ENCODE data around the gene GPR37.

The GPR37 gene

DNA sequence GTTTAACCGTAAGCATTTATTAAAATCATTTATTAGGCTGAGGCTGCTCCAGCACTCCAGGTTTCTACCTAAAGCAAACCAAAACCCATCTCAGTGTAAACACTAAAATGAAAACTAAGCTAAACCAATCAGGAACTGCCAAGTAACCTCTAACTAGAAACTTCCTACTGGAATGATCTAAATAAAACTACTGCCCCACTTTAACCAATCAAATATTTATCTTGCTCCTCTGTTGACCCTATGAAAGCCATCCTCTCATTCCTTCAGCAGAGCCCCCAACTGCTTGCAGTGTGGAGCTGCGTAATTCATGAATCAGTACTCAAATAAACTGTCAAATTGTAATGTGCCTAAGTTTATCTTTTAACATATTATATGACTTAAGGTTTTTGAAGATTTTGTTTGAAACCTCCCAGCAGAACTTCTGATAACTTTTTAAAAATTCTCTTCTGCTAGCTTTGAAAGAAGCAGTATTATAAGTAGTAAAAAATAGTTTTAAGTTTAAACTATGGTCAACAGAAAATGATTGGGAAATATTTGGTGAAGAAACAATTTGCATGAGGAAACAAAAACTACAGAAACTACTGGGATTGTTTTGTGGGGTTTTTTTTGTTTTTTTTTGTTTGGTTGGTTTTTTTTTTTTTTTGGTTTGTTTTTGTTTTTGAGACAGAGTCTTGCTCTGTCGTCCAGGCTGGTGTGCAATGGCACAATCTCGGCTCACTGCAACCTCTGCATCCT lies 47.4 kb downstream of the GPR37 start:
- Histone ChIP-seq H3K36me3 (replicated peaks in 1 of 2; ENCODE audit: control insufficient read depth in 2 of 2, insufficient read depth in 2 of 2, low read length in 2 of 2) (no peaks in the 10 kb centered on the region), H2BK15ac (ENCODE audit: low read length) (no peak overlapping the region), H3K27me3 (ENCODE audit: control insufficient read depth in 3 of 3, insufficient read depth in 3 of 3, low read depth in 1 of 3, low read length in 3 of 3) (no peaks in the 10 kb centered on the region), H2AK5ac (ENCODE audit: low read depth, low read length) (no peak overlapping the region), H3K4me1 (ENCODE audit: control insufficient read depth in 2 of 2, insufficient read depth in 1 of 2, low read depth in 1 of 2, low read length in 2 of 2) (no peaks in the 10 kb centered on the region), H4K8ac (ENCODE audit: low read depth, low read length) (no peak overlapping the region), H2BK12ac (ENCODE audit: low read length) (no peak overlapping the region), H3K4me2 (ENCODE audit: insufficient read depth, low read length, poor library complexity, severe bottlenecking) (no peak overlapping the region), H3K18ac (ENCODE audit: low read length) (no peak overlapping the region), H2BK120ac (ENCODE audit: low read depth, low read length) (no peak overlapping the region), H2AFZ (ENCODE audit: low read length) (no peak overlapping the region), H3K4me3 (ENCODE audit: low read length in 2 of 2) (no peak overlapping the region), H3K14ac (ENCODE audit: low read length) (no peak overlapping the region), H3K4ac (ENCODE audit: low read length) (no peak overlapping the region), H3K23ac (ENCODE audit: low read depth, low read length, poor library complexity) (no peak overlapping the region), H3K79me1 (ENCODE audit: low read depth, low read length) (no peaks in the 10 kb centered on the region), H2BK5ac (ENCODE audit: low read length) (no peak overlapping the region), H3K9me3 (replicated peaks in 1 of 2; ENCODE audit: control insufficient read depth in 2 of 2, insufficient read depth in 1 of 2, low read depth in 1 of 2, low read length in 2 of 2) (no peaks in the 10 kb centered on the region), H4K91ac (ENCODE audit: low read depth, low read length, poor library complexity) (no peak overlapping the region), H3K27ac (replicated peaks; ENCODE audit: low read length) (no peak overlapping the region), H3K9ac (ENCODE audit: low read depth, low read length, poor library complexity) (no peak overlapping the region)
- DNase-seq (ENCODE audit: low spot score): no peak
- no CpG with 5 or more reads among the region's 4 CpGs for WGBS, 2 donors (ENCODE audit: extremely low coverage in 2 of 2, insufficient read length in 2 of 2, insufficient replicate concordance in 1 of 2)

DNA sequence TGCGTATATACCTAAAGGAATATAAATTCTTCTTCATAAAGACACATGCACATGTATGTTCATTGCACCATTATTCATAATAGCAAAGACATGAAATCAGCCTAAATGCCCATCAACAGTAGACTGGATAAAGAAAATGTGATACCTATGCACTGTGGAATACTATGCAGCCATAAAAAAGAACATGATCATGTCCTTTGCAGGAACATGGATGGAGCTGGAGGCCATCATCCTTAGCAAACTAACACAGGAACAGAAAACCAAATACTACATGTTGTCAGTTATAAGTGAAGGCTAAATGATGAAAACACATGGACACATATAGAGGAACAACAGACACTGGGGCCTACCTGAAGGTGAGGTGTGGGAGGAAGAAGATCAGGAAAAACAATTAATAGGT lies 48.7 kb downstream of the GPR37 start:
- Histone ChIP-seq H2BK5ac (ENCODE audit: low read length) (no peak overlapping the region), H2AK5ac (ENCODE audit: low read depth, low read length) (no peak overlapping the region), H3K14ac (ENCODE audit: low read length) (no peak overlapping the region), H2AFZ (ENCODE audit: low read length) (no peak overlapping the region), H2BK12ac (ENCODE audit: low read length) (no peak overlapping the region), H3K18ac (ENCODE audit: low read length) (no peak overlapping the region), H3K4me3 (ENCODE audit: low read length in 2 of 2) (no peak overlapping the region), H2BK120ac (ENCODE audit: low read depth, low read length) (no peak overlapping the region), H3K4me2 (ENCODE audit: insufficient read depth, low read length, poor library complexity, severe bottlenecking) (no peak overlapping the region), H3K23ac (ENCODE audit: low read depth, low read length, poor library complexity) (no peak overlapping the region), H4K91ac (ENCODE audit: low read depth, low read length, poor library complexity) (no peak overlapping the region), H3K27ac (replicated peaks; ENCODE audit: low read length) (no peak overlapping the region), H3K9me3 (replicated peaks in 1 of 2; ENCODE audit: control insufficient read depth in 2 of 2, insufficient read depth in 1 of 2, low read depth in 1 of 2, low read length in 2 of 2) (no peaks in the 10 kb centered on the region), H3K4me1 (ENCODE audit: control insufficient read depth in 2 of 2, insufficient read depth in 1 of 2, low read depth in 1 of 2, low read length in 2 of 2) (no peaks in the 10 kb centered on the region), H3K27me3 (ENCODE audit: control insufficient read depth in 3 of 3, insufficient read depth in 3 of 3, low read depth in 1 of 3, low read length in 3 of 3) (no peaks in the 10 kb centered on the region), H4K8ac (ENCODE audit: low read depth, low read length) (no peak overlapping the region), H3K36me3 (replicated peaks in 1 of 2; ENCODE audit: control insufficient read depth in 2 of 2, insufficient read depth in 2 of 2, low read length in 2 of 2) (no peaks in the 10 kb centered on the region), H3K79me1 (ENCODE audit: low read depth, low read length) (no peaks in the 10 kb centered on the region), H3K9ac (ENCODE audit: low read depth, low read length, poor library complexity) (no peak overlapping the region), H2BK15ac (ENCODE audit: low read length) (no peak overlapping the region), H3K4ac (ENCODE audit: low read length) (no peak overlapping the region)
- whole genome bisulfite sequencing, 2 donors (ENCODE audit: extremely low coverage in 2 of 2, insufficient read length in 2 of 2, insufficient replicate concordance in 1 of 2): no CpG with 5 or more reads among the region's 1 CpG
- DNase-seq (ENCODE audit: low spot score): no peak

DNA sequence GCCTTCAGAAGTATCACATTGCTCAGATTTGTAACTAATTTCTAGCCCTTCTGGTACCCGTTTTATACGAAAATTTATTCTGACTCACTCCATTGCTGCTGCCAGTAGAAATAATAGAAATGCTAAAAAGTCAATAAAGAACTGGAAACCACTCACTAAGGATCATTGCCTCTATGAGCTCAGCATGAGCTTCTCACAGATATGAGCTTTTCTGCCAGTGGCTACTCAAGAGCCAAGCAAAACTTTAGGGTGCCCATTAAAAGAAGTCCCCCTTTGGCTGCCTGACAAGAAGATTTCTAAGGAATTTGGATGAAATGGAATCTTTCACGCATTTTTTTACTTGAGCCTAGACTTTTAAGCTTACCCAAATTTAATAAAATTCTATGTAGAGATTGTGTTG lies 52.5 kb downstream of the GPR37 start:
- Histone ChIP-seq H3K14ac (ENCODE audit: low read length) (no peak overlapping the region), H2BK120ac (ENCODE audit: low read depth, low read length) (no peak overlapping the region), H3K27ac (replicated peaks; ENCODE audit: low read length) (no peak overlapping the region), H2AFZ (ENCODE audit: low read length) (no peak overlapping the region), H4K8ac (ENCODE audit: low read depth, low read length) (no peak overlapping the region), H3K79me1 (ENCODE audit: low read depth, low read length) (no peaks in the 10 kb centered on the region), H2BK12ac (ENCODE audit: low read length) (no peak overlapping the region), H3K9me3 (replicated peaks in 1 of 2; ENCODE audit: control insufficient read depth in 2 of 2, insufficient read depth in 1 of 2, low read depth in 1 of 2, low read length in 2 of 2) (peaks cover 0 to 8% of the 10 kb centered on the region in 2 donors), H3K4me2 (ENCODE audit: insufficient read depth, low read length, poor library complexity, severe bottlenecking) (no peak overlapping the region), H3K4ac (ENCODE audit: low read length) (no peak overlapping the region), H2BK15ac (ENCODE audit: low read length) (no peak overlapping the region), H3K4me1 (ENCODE audit: control insufficient read depth in 2 of 2, insufficient read depth in 1 of 2, low read depth in 1 of 2, low read length in 2 of 2) (no peaks in the 10 kb centered on the region), H3K36me3 (replicated peaks in 1 of 2; ENCODE audit: control insufficient read depth in 2 of 2, insufficient read depth in 2 of 2, low read length in 2 of 2) (no peaks in the 10 kb centered on the region), H3K9ac (ENCODE audit: low read depth, low read length, poor library complexity) (no peak overlapping the region), H3K23ac (ENCODE audit: low read depth, low read length, poor library complexity) (no peak overlapping the region), H3K18ac (ENCODE audit: low read length) (no peak overlapping the region), H2AK5ac (ENCODE audit: low read depth, low read length) (no peak overlapping the region), H2BK5ac (ENCODE audit: low read length) (no peak overlapping the region), H3K4me3 (ENCODE audit: low read length in 2 of 2) (no peak overlapping the region), H3K27me3 (ENCODE audit: control insufficient read depth in 3 of 3, insufficient read depth in 3 of 3, low read depth in 1 of 3, low read length in 3 of 3) (no peaks in the 10 kb centered on the region), H4K91ac (ENCODE audit: low read depth, low read length, poor library complexity) (no peak overlapping the region)
- no CpG with 5 or more reads among the region's 3 CpGs for WGBS, 2 donors (ENCODE audit: extremely low coverage in 2 of 2, insufficient read length in 2 of 2, insufficient replicate concordance in 1 of 2)
- DNase-seq (ENCODE audit: low spot score): no peak

DNA sequence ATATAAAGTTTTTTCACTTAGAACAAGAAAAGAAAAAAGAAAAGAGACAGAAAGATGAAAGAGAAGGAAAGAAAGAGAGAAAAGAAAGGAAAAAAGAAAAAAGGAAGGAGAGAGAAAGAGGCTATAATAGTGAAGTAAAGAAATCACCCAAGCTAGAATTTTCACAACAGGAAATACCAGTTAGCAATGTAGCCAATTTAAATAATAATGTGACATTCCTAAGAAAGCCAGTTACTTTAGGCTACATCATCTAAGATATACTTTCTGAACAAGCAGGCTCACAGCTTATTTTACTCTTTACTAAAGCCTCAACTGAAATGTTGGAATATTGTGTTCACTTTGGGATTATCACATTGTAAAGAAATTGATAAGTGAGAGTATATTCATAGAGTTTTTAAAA lies 53.6 kb downstream of the GPR37 start:
- no peak overlapping the region for H3K14ac ChIP-seq (ENCODE audit: low read length)
- DNase-seq (ENCODE audit: low spot score): no peak
- H3K18ac ChIP-seq (ENCODE audit: low read length): no peak overlapping the region
- H3K9me3 ChIP-seq (replicated peaks in 1 of 2; ENCODE audit: control insufficient read depth in 2 of 2, insufficient read depth in 1 of 2, low read depth in 1 of 2, low read length in 2 of 2): peaks cover 3 to 8% of the 10 kb centered on the region in 2 donors
- H4K91ac ChIP-seq (ENCODE audit: low read depth, low read length, poor library complexity): no peak overlapping the region
- no peak overlapping the region for H3K23ac ChIP-seq (ENCODE audit: low read depth, low read length, poor library complexity)
- H3K4me3 ChIP-seq (ENCODE audit: low read length in 2 of 2): no peak overlapping the region
- no peak overlapping the region for H2BK5ac ChIP-seq (ENCODE audit: low read length)
- H3K27ac ChIP-seq (replicated peaks; ENCODE audit: low read length): no peak overlapping the region
- H3K36me3 ChIP-seq (replicated peaks in 1 of 2; ENCODE audit: control insufficient read depth in 2 of 2, insufficient read depth in 2 of 2, low read length in 2 of 2): no peaks in the 10 kb centered on the region
- no peak overlapping the region for H3K9ac ChIP-seq (ENCODE audit: low read depth, low read length, poor library complexity)
- no peak overlapping the region for H2BK15ac ChIP-seq (ENCODE audit: low read length)
- no peaks in the 10 kb centered on the region for H3K4me1 ChIP-seq (ENCODE audit: control insufficient read depth in 2 of 2, insufficient read depth in 1 of 2, low read depth in 1 of 2, low read length in 2 of 2)
- H2AFZ ChIP-seq (ENCODE audit: low read length): no peak overlapping the region
- H3K4me2 ChIP-seq (ENCODE audit: insufficient read depth, low read length, poor library complexity, severe bottlenecking): no peak overlapping the region
- no peaks in the 10 kb centered on the region for H3K27me3 ChIP-seq (ENCODE audit: control insufficient read depth in 3 of 3, insufficient read depth in 3 of 3, low read depth in 1 of 3, low read length in 3 of 3)
- H3K79me1 ChIP-seq (ENCODE audit: low read depth, low read length): no peaks in the 10 kb centered on the region
- H2BK12ac ChIP-seq (ENCODE audit: low read length): no peak overlapping the region
- no peak overlapping the region for H3K4ac ChIP-seq (ENCODE audit: low read length)
- H2AK5ac ChIP-seq (ENCODE audit: low read depth, low read length): no peak overlapping the region
- H4K8ac ChIP-seq (ENCODE audit: low read depth, low read length): no peak overlapping the region
- H2BK120ac ChIP-seq (ENCODE audit: low read depth, low read length): no peak overlapping the region
